WTC11 (cell line): ENCODE measurements around the gene WNK2. TPM values are rescaled to one million over a fixed set of nuclear protein-coding genes. Genes with fewer than 3 reads are reported as not detected.

Source experiments
- ATAC-seq: fragments of 200-7000 bp; cut with Tn5 transposase; 2 replicates; pipeline ENCODE4 v1.10.0; 2021; ENCODE audit warnings: mild to moderate bottlenecking, moderate library complexity
- CTCF ChIA-PET: fragments of 300-600 bp; sonication (Branson Sonifier 250); formaldehyde crosslinking; loops from one replicate; lab custom pipeline; 2021; ENCODE audit warnings: antibody characterized with exemption; lab: Charles Lee
- POLR2A ChIA-PET: fragments of 350-600 bp; sonication (Branson Sonifier 250); formaldehyde crosslinking; loops from one replicate; lab custom pipeline; 2021; ENCODE audit warnings: antibody characterized with exemption; lab: Charles Lee
- DNase-seq: peaks from one replicate; pipeline ENCODE4 v3.0.0; 2021; ENCODE audit warnings: low spot score
- H3K27ac Mint-ChIP-seq: 2 replicates; pipeline ENCODE4 v1.8.0; 2021; ENCODE audit warnings: mixed read lengths
- H3K27me3 Mint-ChIP-seq: 2 replicates; pipeline ENCODE4 v1.8.0; 2021; ENCODE audit warnings: low read depth, mild to moderate bottlenecking, moderate library complexity, mixed read lengths
- H3K36me3 Mint-ChIP-seq: 2 replicates; pipeline ENCODE4 v1.8.0; 2021; ENCODE audit warnings: mixed read lengths
- H3K4me1 Mint-ChIP-seq: 2 replicates; pipeline ENCODE4 v1.8.0; 2022; ENCODE audit warnings: mixed read lengths
- H3K4me3 Mint-ChIP-seq: 2 replicates; pipeline ENCODE4 v1.8.0; 2021; ENCODE audit warnings: mild to moderate bottlenecking, moderate library complexity, mixed read lengths
- H3K9me3 Mint-ChIP-seq: 2 replicates; pipeline ENCODE4 v1.8.0; 2021; ENCODE audit warnings: mixed read lengths
- CDX4 ChIP-seq: fragments of 250-450 bp; sonication (Bioruptor Pico); IDR thresholded peaks from 2 replicates; pipeline ENCODE4 v1.9.0; 2021; ENCODE audit warnings: moderate library complexity, mild to moderate bottlenecking, inconsistent platforms, borderline replicate concordance
- CREB1 ChIP-seq: sonication (generic); formaldehyde crosslinking; IDR thresholded peaks from 2 replicates; pipeline ENCODE4 v1.8.0; 2023; ENCODE audit warnings: mild to moderate bottlenecking, missing genetic modification reagents
- CREM ChIP-seq: sonication (generic); formaldehyde crosslinking; IDR thresholded peaks from 2 replicates; pipeline ENCODE4 v1.8.1; 2022; ENCODE audit warnings: mild to moderate bottlenecking, missing genetic modification reagents, moderate library complexity
- CTCF ChIP-seq: fragments of 200-600 bp; IDR thresholded peaks from 2 replicates; pipeline ENCODE4 v1.8.0; 2022; ENCODE audit warnings: antibody characterized with exemption
- EMX1 ChIP-seq: fragments of 250-450 bp; sonication (Bioruptor Pico); IDR thresholded peaks from 2 replicates; pipeline ENCODE4 v1.8.0; 2021; ENCODE audit warnings: mild to moderate bottlenecking
- GTF2I ChIP-seq: fragments of 250-450 bp; sonication (Bioruptor Pico); conservative IDR thresholded peaks from 2 replicates; pipeline ENCODE4 v1.4.0; 2021; ENCODE audit warnings: mild to moderate bottlenecking
- HMGA2 ChIP-seq: fragments of 250-450 bp; sonication (Bioruptor Pico); IDR thresholded peaks from 2 replicates; pipeline ENCODE4 v1.4.0; 2021; ENCODE audit warnings: mild to moderate bottlenecking, moderate library complexity
- JUN ChIP-seq: sonication (generic); formaldehyde crosslinking; IDR thresholded peaks from 2 replicates; pipeline ENCODE4 v1.8.0; 2023; ENCODE audit warnings: mild to moderate bottlenecking, missing genetic modification reagents
- NFYB ChIP-seq: sonication (generic); formaldehyde crosslinking; conservative IDR thresholded peaks from 2 replicates; pipeline ENCODE4 v1.8.0; 2022; ENCODE audit warnings: low read depth, missing genetic modification reagents
- PRDM15 ChIP-seq: sonication (generic); formaldehyde crosslinking; IDR thresholded peaks from 2 replicates; pipeline ENCODE4 v1.8.0; 2022; ENCODE audit warnings: missing genetic modification reagents
- SOX15 ChIP-seq: fragments of 250-450 bp; sonication (Bioruptor Pico); IDR thresholded peaks from 2 replicates; pipeline ENCODE4 v1.9.0; 2021; ENCODE audit warnings: mild to moderate bottlenecking
- STAT6 ChIP-seq: sonication (generic); formaldehyde crosslinking; conservative IDR thresholded peaks from 2 replicates; pipeline ENCODE4 v1.8.1; 2023; ENCODE audit warnings: mild to moderate bottlenecking, low read depth, missing genetic modification reagents, moderate library complexity
- TCF7 ChIP-seq: sonication (generic); formaldehyde crosslinking; IDR thresholded peaks from 2 replicates; pipeline ENCODE4 v1.8.0; 2022; ENCODE audit warnings: mild to moderate bottlenecking, low read depth, missing genetic modification reagents, moderate library complexity
- ZBTB21 ChIP-seq: sonication (generic); formaldehyde crosslinking; IDR thresholded peaks from 2 replicates; pipeline ENCODE4 v1.8.1; 2023; ENCODE audit warnings: mild to moderate bottlenecking, missing genetic modification reagents, borderline replicate concordance
- ZBTB43 ChIP-seq: sonication (generic); formaldehyde crosslinking; IDR thresholded peaks from 2 replicates; pipeline ENCODE4 v1.8.1; 2023; ENCODE audit warnings: mild to moderate bottlenecking, missing genetic modification reagents
- total RNA-seq: library from RNA; stranded (reverse); gene quantifications from 3 replicates; pipeline ENCODE4 v1.2.3, GENCODE V29; 2021

WNK2 gene
- total RNA-seq, 1 experiment from 2014 or later, result 120 TPM

GRCh38 chr9:93265972-93266371 is 82.0 kb downstream of the WNK2 start (continued):
- TF ChIP-seq PRDM15 (CRISPR knock-in tag) (no peak), CREM (CRISPR knock-in tag) (no peak), SOX15 (no peak), CDX4 (CRISPR knock-in tag) (no peak), JUN (no peak), STAT6 (CRISPR knock-in tag) (no peak), TCF7 (CRISPR knock-in tag) (no peak), CREB1 (CRISPR knock-in tag) (no peak), ZBTB21 (CRISPR knock-in tag) (no peak), EMX1 (no peak)

- CTCF ChIA-PET, result no interaction called here
- Mint-ChIP-seq H3K9me3 (no peaks in the 10 kb centered on the region), H3K27ac (no peak overlapping the region), H3K4me1 (no peaks in the 10 kb centered on the region), H3K36me3 (peaks cover 37% of the 10 kb centered on the region), H3K4me3 (no peak overlapping the region), H3K27me3 (no peaks in the 10 kb centered on the region)
- POLR2A ChIA-PET, result no interaction called here
- no peak for TF ChIP-seq CTCF
- TF ChIP-seq CREB1 (CRISPR knock-in tag), result no peak
- no peak for TF ChIP-seq ZBTB43 (CRISPR knock-in tag)
- TF ChIP-seq NFYB (CRISPR knock-in tag), result no peak
- TF ChIP-seq HMGA2, result no peak
- TF ChIP-seq GTF2I (CRISPR knock-in tag), result no peak
- no peak for ATAC-seq
- no peak for DNase-seq
Measured at GRCh38 chr9:93266521-93267001, 82.6 kb downstream of the WNK2 start.
